Measurements from ENCODE around the gene GPX1. TPM values are rescaled to one million over a fixed set of nuclear protein-coding genes. Genes with fewer than 3 reads are reported as not detected.
"Not testable (repeated sequence)": the region's sequence is repeated elsewhere in the genome, so short reads cannot be mapped to it uniquely, and the experiment has no call there.

Gene GPX1
- total RNA-seq (2013): 877 TPM
- 1,000 to 10,000 TPM; 1,287 to 2,105 (median 1,394) TPM for polyA plus RNA-seq
- 714 and 1,157 TPM in 2 replicates for polyA minus RNA-seq
- total RNA-seq: 19.2 to 84.0 (median 55.1) reads per million in 11 experiments

GRCh38 chr3:49358217-49358883 is at the start of gene GPX1:
GPX1 (minus strand) TSS chr3:49358353; CDS start chr3:49358278, 75 bp downstream.
- no peak for TF ChIP-seq CTCF (IDR thresholded peaks at IDR 0.05)

DNA sequence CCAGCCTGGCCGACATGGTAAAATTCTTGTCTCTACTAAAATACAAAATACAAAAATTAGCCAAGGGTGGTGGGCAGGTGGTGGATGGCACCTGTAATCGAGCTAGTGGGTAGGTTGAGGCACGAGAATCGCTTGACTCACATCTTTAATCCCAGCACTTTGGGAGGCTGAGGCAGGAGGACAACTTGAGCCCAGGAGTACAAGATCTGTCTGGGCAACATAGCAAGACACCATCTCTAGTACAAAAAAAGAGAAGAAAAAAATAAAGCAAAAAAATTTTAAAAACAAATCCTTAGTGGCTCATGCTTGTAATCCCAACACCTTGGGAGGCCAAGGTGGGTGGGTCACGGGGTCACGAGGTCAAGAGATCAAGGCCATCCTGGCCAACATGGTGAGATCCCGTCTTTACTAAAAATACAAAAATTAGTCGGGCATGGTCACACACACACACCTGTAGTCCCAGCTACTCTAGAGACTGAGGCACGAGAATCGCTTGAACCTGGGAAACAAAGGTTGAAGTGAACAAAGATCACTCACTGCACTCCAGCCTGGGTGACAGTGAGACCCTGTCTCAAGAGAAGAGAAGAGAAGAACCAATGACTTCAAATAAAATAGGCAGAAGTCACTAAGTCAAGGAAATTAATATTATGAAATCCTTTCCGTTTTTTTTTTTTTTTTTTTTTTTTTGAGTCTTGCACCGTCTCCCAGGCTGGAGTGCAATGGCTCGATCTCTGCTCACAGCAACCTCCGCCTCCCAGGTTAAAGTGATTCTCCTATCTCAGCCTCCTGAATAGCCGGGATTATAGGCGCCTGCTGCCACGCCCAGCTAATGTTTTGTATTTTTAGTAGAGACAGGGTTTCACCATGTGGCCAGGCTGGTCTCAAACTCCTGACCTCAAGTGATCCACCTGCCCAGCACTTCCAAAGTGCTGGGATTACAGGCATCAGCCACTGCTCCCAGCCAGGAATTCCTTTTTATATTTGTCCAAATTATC is 48.7 kb upstream of the GPX1 start:
- Histone ChIP-seq H3K9me3 (replicated peaks in 1 of 2; ENCODE audit: control insufficient read depth in 1 of 2, insufficient read depth in 1 of 2, low read length in 2 of 2) (no peaks in the 10 kb centered on the region), H3K36me3 (replicated peaks in 1 of 2; ENCODE audit: control insufficient read depth in 1 of 2, insufficient read depth in 2 of 2, low read length in 2 of 2) (peaks cover 3 to 25% of the 10 kb centered on the region in 2 donors), H3K79me2 (ENCODE audit: insufficient read depth, low read length) (peaks cover 99% of the 10 kb centered on the region), H3K4me2 (replicated peaks; ENCODE audit: extremely low read depth, low read length, poor library complexity, severe bottlenecking) (peak overlapping the region; percentile 60), H3K4me3 (replicated peaks in 1 of 3; ENCODE audit: low read depth in 2 of 3, low read length in 3 of 3) (peak overlapping the region in 2 of 3 experiments; percentile 29 to 60), H3K27me3 (ENCODE audit: control insufficient read depth in 2 of 2, insufficient read depth in 2 of 2, low read length in 2 of 2) (no peaks in the 10 kb centered on the region), H4K20me1 (ENCODE audit: insufficient read depth, low read length) (peaks cover 94% of the 10 kb centered on the region), H3K4me1 (ENCODE audit: control insufficient read depth in 1 of 2, insufficient read depth in 2 of 2, low read length in 2 of 2) (peaks cover 48 to 60% of the 10 kb centered on the region in 2 donors), H3K27ac (ENCODE audit: low read depth in 1 of 2, low read length in 2 of 2) (peak overlapping the region; percentile 60 to 72), H2AFZ (ENCODE audit: insufficient read depth, low read depth, low read length, poor library complexity, severe bottlenecking) (no peak overlapping the region), H3K9ac (ENCODE audit: insufficient read depth, low read length, poor library complexity, severe bottlenecking) (peak overlapping the region; percentile 32)
- H3K27me3 Mint-ChIP-seq (ENCODE audit: low read depth in 3 of 3): peaks cover 0 to 2% (median 1%) of the 10 kb centered on the region in 3 donors
- DNase-seq: peak in 1 of 3 donors; percentile 51
- H3K4me1 Mint-ChIP-seq: peaks cover 58% of the 10 kb centered on the region
- H3K27ac Mint-ChIP-seq: peak overlapping the region; percentile 88 to 94 (median 91)
- WGBS (ENCODE audit: insufficient coverage): 62% methylated on average over 2 of the region's 17 CpGs
- peak overlapping the region; percentile 61 to 82 for H3K4me3 Mint-ChIP-seq
- H3K9me3 Mint-ChIP-seq: no peaks in the 10 kb centered on the region
- intact Hi-C loops (cut with micrococcal nuclease): no loop called here
- TF ChIP-seq CTCF (IDR thresholded peaks at IDR 0.05): no peak
- peaks cover 17 to 28% of the 10 kb centered on the region in 2 donors for H3K36me3 Mint-ChIP-seq

More at GRCh38 chr3:49358217-49358883, at the start of gene GPX1:
- H3K27ac ChIP-seq (ENCODE audit: low read depth in 1 of 2, low read length in 2 of 2): peak within 1 kb of the TSS; percentile 86 to 94
- H3K27me3 ChIP-seq (ENCODE audit: control insufficient read depth in 2 of 2, insufficient read depth in 2 of 2, low read length in 2 of 2): no peaks in the 10 kb centered on the region
- H3K4me3 ChIP-seq (replicated peaks in 1 of 3; ENCODE audit: low read depth in 2 of 3, low read length in 3 of 3): peak within 1 kb of the TSS; percentile 87 to 95 (median 93)
- peaks cover 2% of the 10 kb centered on the region in 3 donors for H3K27me3 Mint-ChIP-seq (ENCODE audit: low read depth in 3 of 3)
- H2AFZ ChIP-seq (ENCODE audit: insufficient read depth, low read depth, low read length, poor library complexity, severe bottlenecking): no peak within 1 kb of the TSS
- peaks cover 61 to 79% of the 10 kb centered on the region in 2 donors for H3K36me3 Mint-ChIP-seq
- peaks cover 45% of the 10 kb centered on the region for H3K4me1 Mint-ChIP-seq
- peak within 1 kb of the TSS; percentile 98 to 99 for H3K4me3 Mint-ChIP-seq
- H3K9me3 Mint-ChIP-seq: peaks cover 0 to 5% (median 0%) of the 10 kb centered on the region in 7 donors
- H3K79me2 ChIP-seq (ENCODE audit: insufficient read depth, low read length): peaks cover 83% of the 10 kb centered on the region
- WGBS (ENCODE audit: insufficient coverage): under 1% methylated on average over 33 of the region's 46 CpGs
- H4K20me1 ChIP-seq (ENCODE audit: insufficient read depth, low read length): peaks cover 72% of the 10 kb centered on the region
- peaks cover 42 to 58% of the 10 kb centered on the region in 2 donors for H3K4me1 ChIP-seq (ENCODE audit: control insufficient read depth in 1 of 2, insufficient read depth in 2 of 2, low read length in 2 of 2)
- DNase-seq: peak; percentile 87 to 89 (median 88)
- H3K4me2 ChIP-seq (replicated peaks; ENCODE audit: extremely low read depth, low read length, poor library complexity, severe bottlenecking): peak within 1 kb of the TSS; percentile 95
- H3K36me3 ChIP-seq (replicated peaks in 1 of 2; ENCODE audit: control insufficient read depth in 1 of 2, insufficient read depth in 2 of 2, low read length in 2 of 2): peaks cover 47 to 65% of the 10 kb centered on the region in 2 donors
- intact Hi-C loops (cut with micrococcal nuclease): loop anchor here in 1 of 2 donors (2.0 to 5.0 kb wide), 2 partner anchors 18 to 54 kb away; partner anchors contain the start of genes RHOA, TCTA and USP4
- H3K27ac Mint-ChIP-seq: peak within 1 kb of the TSS; percentile 97 to 99 (median 98)
- no peaks in the 10 kb centered on the region for H3K9me3 ChIP-seq (replicated peaks in 1 of 2; ENCODE audit: control insufficient read depth in 1 of 2, insufficient read depth in 1 of 2, low read length in 2 of 2)
- H3K9ac ChIP-seq (ENCODE audit: insufficient read depth, low read length, poor library complexity, severe bottlenecking): peak within 1 kb of the TSS; percentile 93

- Mint-ChIP-seq H3K36me3 (peaks cover 23 to 37% of the 10 kb centered on the region in 2 donors), H3K27ac (peak overlapping the region in 5 of 7 donors; percentile 43 to 94 (median 88)), H3K4me1 (peaks cover 68% of the 10 kb centered on the region)
- Histone ChIP-seq H3K79me2 (ENCODE audit: insufficient read depth, low read length) (peaks cover 100% of the 10 kb centered on the region), H3K36me3 (replicated peaks in 1 of 2; ENCODE audit: control insufficient read depth in 1 of 2, insufficient read depth in 2 of 2, low read length in 2 of 2) (peaks cover 3 to 25% of the 10 kb centered on the region in 2 donors), H3K4me1 (ENCODE audit: control insufficient read depth in 1 of 2, insufficient read depth in 2 of 2, low read length in 2 of 2) (peaks cover 60 to 68% of the 10 kb centered on the region in 2 donors), H3K27ac (ENCODE audit: low read depth in 1 of 2, low read length in 2 of 2) (peak overlapping the region in 1 of 2 donors; percentile 72), H4K20me1 (ENCODE audit: insufficient read depth, low read length) (peaks cover 100% of the 10 kb centered on the region)
- H3K4me3 Mint-ChIP-seq; H3K9me3 ChIP-seq (replicated peaks in 1 of 2; ENCODE audit: control insufficient read depth in 1 of 2, insufficient read depth in 1 of 2, low read length in 2 of 2); H3K4me3 ChIP-seq (replicated peaks in 1 of 3; ENCODE audit: low read depth in 2 of 3, low read length in 3 of 3); H3K27me3 Mint-ChIP-seq (ENCODE audit: low read depth in 3 of 3); H3K27me3 ChIP-seq (ENCODE audit: control insufficient read depth in 2 of 2, insufficient read depth in 2 of 2, low read length in 2 of 2); H2AFZ ChIP-seq (ENCODE audit: insufficient read depth, low read depth, low read length, poor library complexity, severe bottlenecking); DNase-seq; H3K9ac ChIP-seq (ENCODE audit: insufficient read depth, low read length, poor library complexity, severe bottlenecking); H3K4me2 ChIP-seq (replicated peaks; ENCODE audit: extremely low read depth, low read length, poor library complexity, severe bottlenecking); H3K9me3 Mint-ChIP-seq; intact Hi-C loops (cut with micrococcal nuclease): not testable (repeated sequence)
- WGBS (ENCODE audit: insufficient coverage): 80% methylated on average over 2 of the region's 9 CpGs
Observed at GRCh38 chr3:49405570-49405969, 47.4 kb upstream of the GPX1 start.

All from CD14-positive monocyte (primary cell).